IMR-90 (cell line): ENCODE data around the gene RNPEPL1. TPM values are rescaled to one million over a fixed set of nuclear protein-coding genes. Genes with fewer than 3 reads are reported as not detected.
A peak's percentile ranks its signal among the peaks of the same experiment; 100 is the strongest.

ENCODE experiments used
- ATAC-seq: fragments of 200-7000 bp; cut with Tn5 transposase; 2 replicates; pipeline ENCODE4 v1.9.1; 2020; ENCODE audit warnings: low read depth, mild to moderate bottlenecking, moderate library complexity
- BruUV-seq: library from RNA; stranded (reverse); fragments of 400-500 nt; replicated peaks from 2 replicates; lab custom pipeline; 2021; lab: Mats Ljungman, UMichigan
- CTCF ChIA-PET: fragments of 300-600 bp; formaldehyde crosslinking; extraction: SDS; loops from one replicate; lab custom pipeline; 2021; ENCODE audit warnings: antibody characterized with exemption; lab: Yijun Ruan, JAX
- POLR2A ChIA-PET: fragments of 300-600 bp; sonication (Branson Sonifier 250); formaldehyde crosslinking; loops from one replicate; lab custom pipeline; 2022; ENCODE audit warnings: antibody characterized with exemption; ENCODE audit not compliant: unreplicated experiment; lab: Charles Lee
- DNase-seq: peaks from one replicate; pipeline ENCODE4 v3.0.0; 2013
- H2AFZ ChIP-seq: replicated peaks from 2 replicates; pipeline ENCODE3; 2013; ENCODE audit warnings: low read length, mild to moderate bottlenecking; ENCODE audit not compliant: poor library complexity
- H2AK5ac ChIP-seq: 2 replicates; pipeline ENCODE4 v1.6.1; 2013; ENCODE audit warnings: low read depth, low read length, inconsistent platforms
- H2AK9ac ChIP-seq: replicated peaks from 2 replicates; pipeline ENCODE3; 2013; ENCODE audit warnings: mild to moderate bottlenecking, low read depth, low read length, moderate library complexity; ENCODE audit not compliant: poor library complexity
- H2BK120ac ChIP-seq: 2 replicates; pipeline ENCODE4 v1.6.1; 2013; ENCODE audit warnings: low read depth, low read length, inconsistent platforms
- H2BK15ac ChIP-seq: 3 replicates; pipeline ENCODE4 v1.6.1; 2013; ENCODE audit warnings: low read depth, low read length, inconsistent platforms
- H2BK20ac ChIP-seq: 2 replicates; pipeline ENCODE4 v1.6.1; 2013; ENCODE audit warnings: low read depth, mild to moderate bottlenecking, inconsistent platforms, low read length, moderate library complexity
- H2BK5ac ChIP-seq: 2 replicates; pipeline ENCODE4 v1.6.1; 2013; ENCODE audit warnings: mild to moderate bottlenecking, low read depth, low read length, inconsistent platforms; ENCODE audit not compliant: poor library complexity, severe bottlenecking
- H3K14ac ChIP-seq: replicated peaks from 2 replicates; pipeline ENCODE4 v1.6.1; 2013; ENCODE audit warnings: low read depth, low read length, inconsistent platforms
- H3K18ac ChIP-seq: 2 replicates; pipeline ENCODE4 v1.6.1; 2013; ENCODE audit warnings: low read depth, low read length, control low read depth
- H3K23ac ChIP-seq: 2 replicates; pipeline ENCODE4 v1.6.1; 2013; ENCODE audit warnings: low read depth, low read length, inconsistent platforms
- H3K27ac ChIP-seq: 2 replicates; pipeline ENCODE4 v1.5.1; 2013; ENCODE audit warnings: mild to moderate bottlenecking, control low read depth, low read length; ENCODE audit not compliant: insufficient read depth
- H3K27me3 ChIP-seq: 2 replicates; pipeline ENCODE4 v1.6.1; 2013; ENCODE audit warnings: low read length; ENCODE audit not compliant: control insufficient read depth, insufficient read depth
- H3K36me3 ChIP-seq: 2 replicates; pipeline ENCODE4 v1.6.1; 2013; ENCODE audit warnings: low read length, mixed read lengths; ENCODE audit not compliant: control insufficient read depth, insufficient read depth
- H3K4ac ChIP-seq: 2 replicates; pipeline ENCODE4 v1.6.1; 2013; ENCODE audit warnings: low read depth, low read length, inconsistent platforms
- H3K4me1 ChIP-seq: 2 replicates; pipeline ENCODE4 v1.6.1; 2013; ENCODE audit warnings: low read length, mixed read lengths; ENCODE audit not compliant: control insufficient read depth, insufficient read depth
- H3K4me2 ChIP-seq: 2 replicates; pipeline ENCODE4 v1.6.1; 2013; ENCODE audit warnings: low read depth, mild to moderate bottlenecking, control low read depth, low read length, moderate library complexity
- H3K4me3 ChIP-seq: 2 replicates; pipeline ENCODE4 v1.5.1; 2013; ENCODE audit warnings: low read depth, mild to moderate bottlenecking, control low read depth, low read length, moderate library complexity; ENCODE audit not compliant: insufficient read depth
- H3K56ac ChIP-seq: 2 replicates; pipeline ENCODE4 v1.6.1; 2013; ENCODE audit warnings: low read length, inconsistent platforms; ENCODE audit not compliant: insufficient read depth; ENCODE audit errors: extremely low read depth
- H3K79me1 ChIP-seq, 2 experiments: 2 replicates each; pipeline ENCODE4 v1.6.1; 2013; ENCODE audit warnings: low read length in 2 of 2, inconsistent platforms in 1 of 2, low read depth in 1 of 2
- H3K9ac ChIP-seq: 2 replicates; pipeline ENCODE4 v1.6.1; 2013; ENCODE audit warnings: low read depth, low read length, control low read depth
- H3K9me1 ChIP-seq: 2 replicates; pipeline ENCODE4 v1.6.1; 2013; ENCODE audit warnings: low read length, inconsistent platforms; ENCODE audit not compliant: insufficient read depth
- H3K9me3 ChIP-seq: 2 replicates; pipeline ENCODE4 v1.6.1; 2013; ENCODE audit warnings: low read length; ENCODE audit not compliant: control insufficient read depth, insufficient read depth
- H4K20me1 ChIP-seq: 2 replicates; pipeline ENCODE4 v1.6.1; 2013; ENCODE audit warnings: low read length, inconsistent platforms; ENCODE audit not compliant: insufficient read depth
- H4K5ac ChIP-seq: 2 replicates; pipeline ENCODE4 v1.6.1; 2013; ENCODE audit warnings: mild to moderate bottlenecking, low read depth, low read length, control low read depth
- H4K8ac ChIP-seq, 2 experiments: 2 replicates each; pipeline ENCODE4 v1.6.1; 2013; ENCODE audit warnings: low read depth in 2 of 2, low read length in 2 of 2, control low read depth in 1 of 2, inconsistent platforms in 1 of 2
- H4K91ac ChIP-seq: 2 replicates; pipeline ENCODE4 v1.6.1; 2013; ENCODE audit warnings: low read depth, low read length, inconsistent platforms; ENCODE audit not compliant: insufficient read depth
- RCOR1 ChIP-seq: IDR thresholded peaks from 2 replicates; pipeline ENCODE4 v1.6.1; 2012; ENCODE audit warnings: mild to moderate bottlenecking, low read length, improper control_type of control experiment; ENCODE audit not compliant: insufficient replicate concordance
- WGBS, 2 experiments: methylation state at CpG; one replicate each; pipeline versions ENCODE4 v1.1.5 to v1.1.7; 2013; ENCODE audit warnings: missing lambda C conversion rate in 2 of 2; ENCODE audit not compliant: insufficient read length in 1 of 2; ENCODE audit errors: extremely low coverage in 2 of 2; 5-methylcytosine and 5-hydroxymethylcytosine counted together
- dilution Hi-C: fragments of 300-500 bp; cut with HindIII; formaldehyde crosslinking; loops from one replicate; pipeline ENCODE4 v1.14.3; 2018; ENCODE audit warnings: low sequenced_read_pairs; ENCODE audit not compliant: unreplicated experiment
- in situ Hi-C: fragments of 300-500 bp; cut with MboI; formaldehyde crosslinking; loops from 3 replicates; pipeline ENCODE4 v1.14.3; 2019; ENCODE audit warnings: low sequenced_read_pairs, inconsistent platforms, mixed read lengths
- intact Hi-C: fragments of 100-400 bp; cut with micrococcal nuclease; formaldehyde crosslinking; loops from 2 replicates; pipeline ENCODE4 v1.10.0; 2022
- polyA plus RNA-seq, 3 experiments: library from polyadenylated mRNA; depleted of rRNA; stranded (reverse); fragments of >200 nt; gene quantifications; 2 replicates each; pipeline ENCODE4 v1.2.3, GENCODE V29; 2012; ENCODE audit warnings: low replicate concordance in 1 of 3
- total RNA-seq: library from RNA; depleted of rRNA; stranded (reverse); fragments of >200 nt; gene quantifications from 2 replicates; pipeline ENCODE4 v1.2.3, GENCODE V29; 2012

The RNPEPL1 gene
- total and polyA plus RNA-seq, 2 of the 4 experiments (the other 2 are of a cell fraction) = 3.8 to 18.7 TPM

- H3K27ac ChIP-seq = no peak overlapping the region
- peaks cover 7% of the 10 kb centered on the region for H3K9me1 ChIP-seq
- no peak overlapping the region for H3K4ac ChIP-seq
- H3K23ac ChIP-seq = no peak overlapping the region
- ChIA-PET CTCF (interaction anchor here (0.6 kb wide), 1 partner anchor 68 kb away, joined by 3 read pairs; no protein-coding TSS in a partner anchor), POLR2A (no interaction called here)
- H3K14ac ChIP-seq = no peak overlapping the region
- H3K9me3 ChIP-seq = no peaks in the 10 kb centered on the region
- no peak for TF ChIP-seq RCOR1
- H4K5ac ChIP-seq = no peak overlapping the region
- intact Hi-C loops (no loop called here), in situ Hi-C loops (no loop called here), dilution Hi-C loops (no loop called here)
- 92% methylated on average over 16 of the region's 20 CpGs; no CpG with 5 or more reads in 1 of the 2 experiments for WGBS, 2 experiments
- peaks cover 7 to 35% of the 10 kb centered on the region in 2 experiments; a peak in 3 of 4 replicates for H3K79me1 ChIP-seq
- H2AK5ac ChIP-seq = no peak overlapping the region
- H2BK5ac ChIP-seq = no peak overlapping the region
- H3K18ac ChIP-seq = no peak overlapping the region
- H2AFZ ChIP-seq = peak overlapping the region; percentile 66
- H3K27me3 ChIP-seq = no peaks in the 10 kb centered on the region
- H3K9ac ChIP-seq = no peak overlapping the region
- H4K8ac ChIP-seq = no peak overlapping the region
- ATAC-seq (no peak), DNase-seq (no peak)
- no peak overlapping the region for H3K56ac ChIP-seq
- no peak overlapping the region for H4K91ac ChIP-seq
- no peak overlapping the region for H2BK20ac ChIP-seq
- H2BK120ac ChIP-seq = no peak overlapping the region
- H3K4me3 ChIP-seq = no peak overlapping the region
- H2BK15ac ChIP-seq = no peak overlapping the region
- peaks cover 15% of the 10 kb centered on the region for H4K20me1 ChIP-seq
- H2AK9ac ChIP-seq = no peak overlapping the region
- BruUV-seq = no TSS peak
- peaks cover 31% of the 10 kb centered on the region for H3K36me3 ChIP-seq
- no peak overlapping the region for H3K4me2 ChIP-seq
- H3K4me1 ChIP-seq = peaks cover 7% of the 10 kb centered on the region
Observed at GRCh38 chr2:240573071-240573515, 4.8 kb downstream of the RNPEPL1 start.
